ENCODE results near the gene TMEM259. TPM values are rescaled to one million over a fixed set of nuclear protein-coding genes. Genes with fewer than 3 reads are reported as not detected.
A peak's percentile ranks its signal among the peaks of the same experiment; 100 is the strongest.

TMEM259 gene
- total and polyA plus RNA-seq, 9 of the 15 experiments (the other 6 are each of a cell fraction or from before 2014, with no cell fraction given), result 0.52 to 231 (median 63.6) TPM

- Histone ChIP-seq H3K9ac (ENCODE audit: insufficient read depth in 1 of 2, low read depth in 2 of 2, low read length in 2 of 2) (peak overlapping the region; percentile 88 to 99; a peak in 3 of 4 replicates), H3K4me2 (ENCODE audit: insufficient read depth, low read length) (peak overlapping the region; percentile 88), H3K36me3 (ENCODE audit: control insufficient read depth, insufficient read depth, low read length) (peaks cover 50% of the 10 kb centered on the region; the same call in 2 of the 3 replicates), H3K27ac (ENCODE audit: extremely low read depth, low read depth, low read length) (peak overlapping the region; percentile 100; the same call in 2 of the 3 replicates), H3K27me3 (ENCODE audit: control insufficient read depth in 2 of 2, insufficient read depth in 2 of 2, low read length in 2 of 2) (no peaks in the 10 kb centered on the region), H3K9me1 (ENCODE audit: control insufficient read depth, insufficient read depth, low read length) (peaks cover 16% of the 10 kb centered on the region), H4K20me1 (replicated peaks; ENCODE audit: control insufficient read depth, insufficient read depth, low read length) (peaks cover 53% of the 10 kb centered on the region), H3K9me3 (replicated peaks; ENCODE audit: control insufficient read depth, insufficient read depth, low read depth, low read length) (no peaks in the 10 kb centered on the region), H2AFZ (ENCODE audit: low read depth, low read length) (no peak overlapping the region), H3K4me1 (replicated peaks in 1 of 2; ENCODE audit: control insufficient read depth in 2 of 2, insufficient read depth in 2 of 2, low read length in 2 of 2) (peaks cover 27 to 82% of the 10 kb centered on the region in 2 experiments), H3K4me3 (peak overlapping the region; percentile 94), H3K79me2 (ENCODE audit: control insufficient read depth, insufficient read depth, low read length) (peaks cover 65% of the 10 kb centered on the region)
- in situ Hi-C loops (cut with MboI), result no loop called here
- FAIRE-seq (no peak), DNase-seq (ENCODE audit: extremely low read depth in 1 of 4, low spot score in 3 of 4) (no peak), ATAC-seq (no peak)
- ChIA-PET POLR2A (interaction anchor here (0.7 to 1.9 kb wide), 6 partner anchors 9 to 250 kb away, joined by 3 to 14 read pairs (median 6); partner anchors contain the start of genes CIRBP and WDR18), CTCF (ENCODE audit: low intra/inter-chr PET ratio) (no interaction called here)
- no TSS peak for BruUV-seq (replicated peaks)
- intact Hi-C loops (cut with micrococcal nuclease), result no loop called here
- 66% methylated on average over 18 of the region's 18 CpGs for WGBS (ENCODE audit: insufficient coverage, low coverage, missing lambda C conversion rate)
- TF ChIP-seq BDP1 (IDR thresholded peaks at IDR 0.05; ENCODE audit: insufficient read depth, insufficient read length) (no peak), ETV1 (tag; conservative IDR thresholded peaks at IDR 0.05; ENCODE audit: low read depth) (no peak), RBFOX2 (IDR thresholded peaks at IDR 0.05; ENCODE audit: low read depth, low read length) (peak; percentile 55; the same call in 1 of the 2 replicates), ZBTB1 (CRISPR knock-in tag; IDR thresholded peaks at IDR 0.05; ENCODE audit: borderline replicate concordance, low read depth) (no peak), SIN3B (IDR thresholded peaks at IDR 0.05; ENCODE audit: low read depth) (no peak), ADNP (tag; IDR thresholded peaks at IDR 0.05) (no peak), POLR2G (IDR thresholded peaks at IDR 0.05; ENCODE audit: low read depth, low read length) (peak; percentile 65), FOXM1 (IDR thresholded peaks at IDR 0.05; ENCODE audit: low read depth) (no peak), FOXM1 (CRISPR knock-in tag; IDR thresholded peaks at IDR 0.05; ENCODE audit: low read depth) (0 out of 2 replicates have a peak, but pooled peaks have one; percentile 38), ZNF740 (CRISPR knock-in tag; IDR thresholded peaks at IDR 0.05) (no peak), ZNF740 (tag; IDR thresholded peaks at IDR 0.05) (no peak)
These were observed 1.3 kb downstream of the TMEM259 start for GRCh38 chr19:1019616-1019961.
